Right atrium auricular region (tissue), 2 donors: Measurements from ENCODE around the gene GNAI2. TPM values are rescaled to one million over a fixed set of nuclear protein-coding genes. Genes with fewer than 3 reads are reported as not detected.

Source experiments
- DNase-seq: peaks from one replicate; pipeline ENCODE4 v3.0.0-alpha.2; 2019; ENCODE audit warnings: low spot score
- H3K27ac ChIP-seq, 2 donors: fragments of 200-600 bp; sonication (generic); 1 replicate in 1 of 2; 2 replicates in 1 of 2; pipeline ENCODE4 v1.5.1; 2016 to 2019
- H3K27me3 ChIP-seq, 2 donors: fragments of 200-600 bp; sonication (generic); one replicate each; pipeline versions ENCODE4 v1.5.1 to v1.6.0; 2017 to 2019
- H3K36me3 ChIP-seq: fragments of 200-600 bp; sonication (generic); one replicate; pipeline ENCODE4 v1.5.1; 2016
- H3K4me1 ChIP-seq, 2 donors: fragments of 200-600 bp; sonication (generic); one replicate each; pipeline versions ENCODE4 v1.5.1 to v1.6.0; 2017 to 2019
- H3K4me3 ChIP-seq, 2 donors: fragments of 200-600 bp; sonication (generic); 1 replicate in 1 of 2; 2 replicates in 1 of 2; pipeline ENCODE4 v1.5.1; 2017 to 2019; ENCODE audit warnings: mild to moderate bottlenecking in 1 of 2, moderate library complexity in 1 of 2
- H3K9me3 ChIP-seq, 2 donors: fragments of 200-600 bp; sonication (generic); one replicate each; pipeline ENCODE4 v1.5.1; 2019
- total RNA-seq, 2 donors: library from RNA; depleted of rRNA; stranded (reverse); fragments of >200 nt; gene quantifications; one replicate each; pipeline ENCODE4 v1.1.0, GENCODE V29; 2016
- TF ChIP-seq, protein P1 (sequence below), 2 donors: fragments of 200-600 bp; sonication (generic); IDR thresholded peaks; one replicate each; pipeline ENCODE4 v1.5.1; 2019; ENCODE audit warnings: antibody characterized with exemption in 2 of 2

GNAI2 gene
- total RNA-seq, 2 donors from 2014 or later: 72.1 to 127 TPM

DNA sequence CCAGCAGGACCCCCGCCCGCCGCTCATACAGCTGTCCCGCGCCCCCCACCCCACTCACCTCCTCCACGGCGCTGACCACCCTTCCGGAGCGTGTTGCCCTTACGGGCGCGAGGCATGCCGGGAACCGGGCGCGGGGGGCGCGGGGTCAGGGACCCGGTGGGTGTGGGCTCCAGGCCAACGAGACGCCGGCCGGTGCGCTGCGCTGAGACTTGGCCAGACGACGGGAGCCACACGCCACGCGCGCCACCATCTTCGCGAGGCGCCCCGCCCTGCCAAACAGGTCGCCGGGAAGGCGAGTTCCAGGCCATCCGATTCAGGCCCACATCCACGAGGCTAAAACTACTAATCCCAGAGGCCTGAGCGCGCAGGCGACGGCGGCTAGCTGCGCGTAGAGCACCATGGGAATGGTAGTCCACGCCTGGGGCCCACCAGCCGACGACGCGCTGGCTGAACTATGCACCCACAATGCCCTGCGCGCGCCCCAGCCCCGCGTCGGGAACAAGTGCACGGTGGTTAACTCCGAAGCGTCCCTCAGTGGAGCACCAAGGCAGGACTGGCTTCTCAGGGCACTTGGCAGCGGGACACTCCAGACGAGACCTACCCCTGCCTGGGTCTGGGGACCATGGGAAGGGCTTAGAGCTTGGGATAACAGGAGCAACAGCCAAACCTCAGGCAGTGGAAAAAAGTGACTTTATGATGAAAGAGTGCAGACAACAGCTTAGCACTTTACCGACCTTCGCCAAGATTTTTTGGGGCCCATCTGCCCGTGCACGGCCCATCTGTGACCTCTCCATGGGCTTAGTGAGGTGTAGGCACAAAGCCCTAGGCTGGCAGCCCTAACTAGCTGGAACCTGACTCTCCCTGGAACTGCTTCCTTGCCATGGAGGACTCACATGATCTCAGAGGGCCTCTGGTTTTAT is 56.4 kb downstream of the GNAI2 start, which contains the start of gene IFRD2:
Gene IFRD2, minus strand, starts transcription at position 271 of the 920 bp plus-strand sequence. Its CDS starts 155 bp downstream, at position 116.
- TF ChIP-seq, protein P1, sequence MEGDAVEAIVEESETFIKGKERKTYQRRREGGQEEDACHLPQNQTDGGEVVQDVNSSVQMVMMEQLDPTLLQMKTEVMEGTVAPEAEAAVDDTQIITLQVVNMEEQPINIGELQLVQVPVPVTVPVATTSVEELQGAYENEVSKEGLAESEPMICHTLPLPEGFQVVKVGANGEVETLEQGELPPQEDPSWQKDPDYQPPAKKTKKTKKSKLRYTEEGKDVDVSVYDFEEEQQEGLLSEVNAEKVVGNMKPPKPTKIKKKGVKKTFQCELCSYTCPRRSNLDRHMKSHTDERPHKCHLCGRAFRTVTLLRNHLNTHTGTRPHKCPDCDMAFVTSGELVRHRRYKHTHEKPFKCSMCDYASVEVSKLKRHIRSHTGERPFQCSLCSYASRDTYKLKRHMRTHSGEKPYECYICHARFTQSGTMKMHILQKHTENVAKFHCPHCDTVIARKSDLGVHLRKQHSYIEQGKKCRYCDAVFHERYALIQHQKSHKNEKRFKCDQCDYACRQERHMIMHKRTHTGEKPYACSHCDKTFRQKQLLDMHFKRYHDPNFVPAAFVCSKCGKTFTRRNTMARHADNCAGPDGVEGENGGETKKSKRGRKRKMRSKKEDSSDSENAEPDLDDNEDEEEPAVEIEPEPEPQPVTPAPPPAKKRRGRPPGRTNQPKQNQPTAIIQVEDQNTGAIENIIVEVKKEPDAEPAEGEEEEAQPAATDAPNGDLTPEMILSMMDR (IDR thresholded peaks at IDR 0.05): peak in 1 of 2 donors; percentile 16
- no peaks in the 10 kb centered on the region for H3K27me3 ChIP-seq
- DNase-seq: peak; percentile 98
- peaks cover 0 to 36% of the 10 kb centered on the region in 2 donors for H3K4me1 ChIP-seq
- H3K27ac ChIP-seq: peak within 1 kb of the TSS; percentile 91 to 96
- H3K9me3 ChIP-seq: no peaks in the 10 kb centered on the region
- peak within 1 kb of the TSS; percentile 88 to 99 for H3K4me3 ChIP-seq
- H3K36me3 ChIP-seq: peaks cover 32% of the 10 kb centered on the region

- DNase-seq: no peak
Observed at GRCh38 chr3:50293079-50293801, 57.2 kb downstream of the GNAI2 start.

GRCh38 chr3:50294089-50294488 is 58.1 kb downstream of the GNAI2 start:
- H3K4me3 ChIP-seq: no peak overlapping the region
- no peak for DNase-seq
- H3K27me3 ChIP-seq: no peaks in the 10 kb centered on the region
- H3K4me1 ChIP-seq: peaks cover 0 to 44% of the 10 kb centered on the region in 2 donors
- H3K36me3 ChIP-seq: peaks cover 15% of the 10 kb centered on the region
- TF ChIP-seq, protein P1 (IDR thresholded peaks at IDR 0.05): no peak
- no peaks in the 10 kb centered on the region for H3K9me3 ChIP-seq
- H3K27ac ChIP-seq: no peak overlapping the region

More at GRCh38 chr3:50293079-50293801, 57.2 kb downstream of the GNAI2 start:
- Histone ChIP-seq H3K4me3 (peak overlapping the region in 1 of 2 donors; percentile 99), H3K4me1 (peaks cover 0 to 37% of the 10 kb centered on the region in 2 donors), H3K27me3 (no peaks in the 10 kb centered on the region), H3K36me3 (peaks cover 24% of the 10 kb centered on the region), H3K27ac (peak overlapping the region; percentile 91 to 96), H3K9me3 (no peaks in the 10 kb centered on the region)
- TF ChIP-seq, protein P1 (IDR thresholded peaks at IDR 0.05): no peak

DNA sequence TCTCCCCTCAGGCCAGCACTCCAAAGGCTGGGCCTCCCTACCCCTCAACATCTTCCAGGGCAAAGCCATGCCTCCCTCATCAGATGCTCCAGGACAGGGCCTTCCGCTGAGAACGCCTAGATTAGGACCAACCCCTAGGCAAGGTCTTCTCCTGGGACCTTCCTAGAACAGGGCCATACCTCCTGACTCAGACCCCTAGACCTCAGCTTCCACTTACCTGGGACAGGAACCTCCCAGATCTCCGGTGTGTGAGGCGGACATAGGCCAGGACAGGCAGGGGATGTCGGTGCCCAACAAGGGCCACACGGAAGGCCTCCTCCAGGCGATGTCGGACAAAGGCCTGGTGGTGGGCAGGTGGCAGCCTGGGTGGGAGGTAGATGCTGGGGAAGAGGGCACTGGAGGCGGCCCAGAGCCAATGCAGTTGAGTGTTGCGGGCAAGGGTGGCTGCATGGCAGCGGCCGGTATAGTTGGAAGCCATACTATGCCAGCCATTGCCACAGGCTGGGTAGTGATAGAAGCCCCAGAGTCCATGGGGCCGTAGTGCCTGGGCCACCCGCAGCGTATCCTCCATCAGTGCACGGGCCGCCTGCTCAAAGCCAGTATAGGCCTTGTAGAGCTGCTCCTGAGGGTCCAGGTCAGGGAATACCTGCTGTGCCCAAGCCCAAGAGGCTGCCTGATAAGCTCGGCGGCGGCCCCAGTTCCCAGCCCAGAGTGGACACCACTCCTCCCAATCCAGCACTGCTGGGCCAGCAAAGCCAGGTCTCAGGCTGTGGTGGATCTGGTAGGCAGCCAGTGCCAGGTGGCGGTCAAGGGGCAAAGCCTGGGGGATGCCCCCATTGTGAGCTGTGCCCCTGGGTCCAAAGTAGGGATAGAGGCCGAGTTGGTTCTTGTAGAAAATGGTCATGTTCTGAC is 58.7 kb downstream of the GNAI2 start:
- DNase-seq: no peak
- H3K27me3 ChIP-seq: no peaks in the 10 kb centered on the region
- TF ChIP-seq, protein P1 (IDR thresholded peaks at IDR 0.05): no peak
- H3K4me3 ChIP-seq: no peak overlapping the region
- H3K4me1 ChIP-seq: peaks cover 0 to 46% of the 10 kb centered on the region in 2 donors
- no peaks in the 10 kb centered on the region for H3K9me3 ChIP-seq
- H3K27ac ChIP-seq: no peak overlapping the region
- H3K36me3 ChIP-seq: peaks cover 8% of the 10 kb centered on the region
